ENCODE data around the gene COA8. TPM values are rescaled to one million over a fixed set of nuclear protein-coding genes. Genes with fewer than 3 reads are reported as not detected.

Gene COA8
- total and polyA plus RNA-seq, 4 donors, result 30.6 to 59.8 (median 39.5) TPM

DNA sequence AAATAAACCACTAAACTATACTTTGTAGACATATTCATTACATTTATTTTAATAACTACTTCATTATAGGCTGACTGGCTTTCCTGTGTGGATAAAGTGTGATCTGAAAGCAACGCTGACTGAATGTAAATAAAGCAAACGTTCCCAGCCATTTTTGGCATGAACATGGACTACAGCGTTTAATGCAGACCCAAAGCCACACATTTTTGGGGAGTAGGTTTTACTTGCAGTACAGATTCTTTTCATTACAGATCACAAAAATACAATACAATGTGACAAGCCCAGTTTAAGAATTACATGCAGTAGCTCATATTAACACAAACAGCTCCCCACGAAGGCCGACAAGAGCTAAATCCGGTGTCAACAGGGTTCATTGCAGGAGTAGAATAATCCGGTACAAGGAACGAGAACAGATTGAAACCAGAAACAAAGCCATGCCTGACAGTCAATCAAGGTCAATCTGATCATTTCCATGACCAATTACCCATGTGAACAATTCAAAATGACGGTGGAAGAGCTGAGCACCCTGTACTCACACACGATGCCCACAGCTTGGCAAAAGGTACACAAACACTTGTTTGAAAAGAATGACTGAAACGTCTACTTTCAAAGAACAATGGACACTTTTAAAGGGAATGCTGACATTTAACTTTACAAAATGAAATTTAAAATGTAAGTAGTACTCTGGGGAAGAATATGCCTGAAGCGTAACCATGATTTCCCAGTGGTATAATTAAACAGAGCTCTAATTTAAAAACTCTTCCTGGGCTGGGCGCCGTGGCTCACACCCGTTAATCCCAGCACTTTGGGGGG lies 5.6 kb upstream of the COA8 start:
- peak overlapping the region in 1 of 2 donors; percentile 11 for H3K9ac ChIP-seq (ENCODE audit: insufficient read depth in 1 of 2, low read length in 2 of 2)
- peaks cover 9 to 30% (median 11%) of the 10 kb centered on the region in 5 donors for H3K4me1 ChIP-seq (ENCODE audit: control insufficient read depth in 5 of 5, insufficient read depth in 5 of 5, low read length in 5 of 5)
- 64 to 75% methylated on average over 15 of the region's 15 CpGs for WGBS, 2 donors
- peaks cover 5 to 17% (median 13%) of the 10 kb centered on the region in 4 donors for H3K36me3 ChIP-seq (ENCODE audit: control insufficient read depth in 4 of 4, insufficient read depth in 4 of 4, low read length in 4 of 4)
- no peaks in the 10 kb centered on the region for H3K27me3 ChIP-seq (ENCODE audit: control insufficient read depth in 3 of 3, insufficient read depth in 3 of 3, low read length in 2 of 3)
- H3K9me3 ChIP-seq (ENCODE audit: control insufficient read depth in 4 of 4, insufficient read depth in 3 of 4, low read length in 3 of 4), result no peaks in the 10 kb centered on the region
- TF ChIP-seq, protein P1, sequence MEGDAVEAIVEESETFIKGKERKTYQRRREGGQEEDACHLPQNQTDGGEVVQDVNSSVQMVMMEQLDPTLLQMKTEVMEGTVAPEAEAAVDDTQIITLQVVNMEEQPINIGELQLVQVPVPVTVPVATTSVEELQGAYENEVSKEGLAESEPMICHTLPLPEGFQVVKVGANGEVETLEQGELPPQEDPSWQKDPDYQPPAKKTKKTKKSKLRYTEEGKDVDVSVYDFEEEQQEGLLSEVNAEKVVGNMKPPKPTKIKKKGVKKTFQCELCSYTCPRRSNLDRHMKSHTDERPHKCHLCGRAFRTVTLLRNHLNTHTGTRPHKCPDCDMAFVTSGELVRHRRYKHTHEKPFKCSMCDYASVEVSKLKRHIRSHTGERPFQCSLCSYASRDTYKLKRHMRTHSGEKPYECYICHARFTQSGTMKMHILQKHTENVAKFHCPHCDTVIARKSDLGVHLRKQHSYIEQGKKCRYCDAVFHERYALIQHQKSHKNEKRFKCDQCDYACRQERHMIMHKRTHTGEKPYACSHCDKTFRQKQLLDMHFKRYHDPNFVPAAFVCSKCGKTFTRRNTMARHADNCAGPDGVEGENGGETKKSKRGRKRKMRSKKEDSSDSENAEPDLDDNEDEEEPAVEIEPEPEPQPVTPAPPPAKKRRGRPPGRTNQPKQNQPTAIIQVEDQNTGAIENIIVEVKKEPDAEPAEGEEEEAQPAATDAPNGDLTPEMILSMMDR (IDR thresholded peaks at IDR 0.05; ENCODE audit: control extremely low read depth, extremely low read depth), result no peak
- DNase-seq (peak in 2 of 3 donors; percentile 63 to 74), ATAC-seq (ENCODE audit: insufficient read depth, low FRiP score) (no peak)
- no peak overlapping the region for H3K4me3 ChIP-seq
- H3K27ac ChIP-seq (ENCODE audit: low read depth in 1 of 2, low read length in 1 of 2), result no peak overlapping the region

DNA sequence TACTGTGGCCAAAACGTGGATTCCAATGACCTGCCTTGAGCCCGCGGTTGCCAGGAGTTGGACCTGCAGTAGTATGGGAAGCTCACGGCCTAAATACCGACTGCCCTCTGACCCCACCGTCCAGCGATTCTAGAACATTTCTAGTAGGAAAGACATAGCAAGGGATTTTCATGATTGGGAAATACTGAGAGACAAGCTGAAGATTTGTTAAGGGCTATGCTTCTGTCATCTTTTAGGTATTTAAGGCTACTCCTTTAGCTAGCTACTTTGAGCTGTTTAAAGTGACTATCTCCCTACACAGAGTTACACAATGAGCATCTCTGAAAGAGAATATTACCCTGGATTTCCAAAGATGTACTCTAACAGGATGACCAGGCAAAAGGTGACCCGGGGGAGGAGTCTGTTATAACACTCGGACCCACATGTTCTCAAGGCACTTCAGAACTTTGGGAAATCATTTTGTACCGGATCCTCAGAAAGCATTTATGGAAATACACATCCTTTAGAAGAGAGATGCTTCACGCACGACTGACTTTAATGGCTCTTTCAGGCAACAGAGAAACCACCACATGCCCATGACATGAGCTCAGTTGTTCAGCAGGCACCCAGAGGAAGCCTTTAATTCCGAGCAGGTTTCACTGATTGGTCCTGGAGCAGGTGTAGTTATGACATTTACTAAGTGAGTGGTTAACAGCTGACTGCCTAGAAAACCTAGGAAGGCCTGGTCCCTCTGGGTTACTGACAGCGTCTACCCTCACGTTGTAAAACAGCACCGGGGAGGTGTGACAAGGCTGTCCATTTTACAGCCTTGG lies 4.5 kb upstream of the COA8 start:
- DNase-seq, result no peak
- H3K27ac ChIP-seq (ENCODE audit: low read depth in 1 of 2, low read length in 1 of 2), result no peak overlapping the region
- H3K4me3 ChIP-seq, result no peak overlapping the region
- 87 to 92% methylated on average over 16 of the region's 16 CpGs for WGBS, 2 donors
- ATAC-seq (ENCODE audit: insufficient read depth, low FRiP score), result no peak
- H3K27me3 ChIP-seq (ENCODE audit: control insufficient read depth in 3 of 3, insufficient read depth in 3 of 3, low read length in 2 of 3), result no peaks in the 10 kb centered on the region
- peak overlapping the region in 1 of 2 donors; percentile 11 for H3K9ac ChIP-seq (ENCODE audit: insufficient read depth in 1 of 2, low read length in 2 of 2)
- TF ChIP-seq, protein P1 (IDR thresholded peaks at IDR 0.05; ENCODE audit: control extremely low read depth, extremely low read depth), result no peak
- peaks cover 5 to 17% (median 13%) of the 10 kb centered on the region in 4 donors for H3K36me3 ChIP-seq (ENCODE audit: control insufficient read depth in 4 of 4, insufficient read depth in 4 of 4, low read length in 4 of 4)
- peaks cover 7 to 30% (median 11%) of the 10 kb centered on the region in 5 donors for H3K4me1 ChIP-seq (ENCODE audit: control insufficient read depth in 5 of 5, insufficient read depth in 5 of 5, low read length in 5 of 5)
- H3K9me3 ChIP-seq (ENCODE audit: control insufficient read depth in 4 of 4, insufficient read depth in 3 of 4, low read length in 3 of 4), result no peaks in the 10 kb centered on the region

DNA sequence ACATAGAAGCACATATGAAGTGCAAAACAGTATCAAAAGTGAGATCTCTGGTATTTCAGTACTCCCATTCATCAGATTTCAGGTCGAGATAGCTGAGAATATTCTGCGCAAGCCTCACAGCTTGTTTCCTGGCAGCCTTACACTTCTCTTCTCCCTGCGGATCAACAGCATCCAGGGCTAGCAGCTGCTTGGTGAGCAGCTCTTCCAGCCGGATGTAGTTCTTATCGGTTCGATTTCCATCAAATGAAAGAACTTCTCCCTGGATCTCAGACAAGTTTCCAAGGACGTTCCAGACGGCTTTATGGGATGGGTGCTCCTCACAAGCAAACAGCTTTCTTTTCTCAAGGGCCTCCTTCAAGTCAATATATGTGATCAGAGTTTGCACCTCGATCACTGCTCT lies 3.0 kb upstream of the COA8 start:
- H3K36me3 ChIP-seq (ENCODE audit: control insufficient read depth in 4 of 4, insufficient read depth in 4 of 4, low read length in 4 of 4), result peaks cover 5 to 17% (median 13%) of the 10 kb centered on the region in 4 donors
- DNase-seq (no peak), ATAC-seq (ENCODE audit: insufficient read depth, low FRiP score) (no peak)
- 83 to 86% methylated on average over 9 of the region's 9 CpGs for WGBS, 2 donors
- H3K9me3 ChIP-seq (ENCODE audit: control insufficient read depth in 4 of 4, insufficient read depth in 3 of 4, low read length in 3 of 4), result no peaks in the 10 kb centered on the region
- no peak overlapping the region for H3K4me3 ChIP-seq
- H3K9ac ChIP-seq (ENCODE audit: insufficient read depth in 1 of 2, low read length in 2 of 2), result no peak overlapping the region
- no peak overlapping the region for H3K27ac ChIP-seq (ENCODE audit: low read depth in 1 of 2, low read length in 1 of 2)
- no peaks in the 10 kb centered on the region for H3K27me3 ChIP-seq (ENCODE audit: control insufficient read depth in 3 of 3, insufficient read depth in 3 of 3, low read length in 2 of 3)
- peaks cover 9 to 41% (median 11%) of the 10 kb centered on the region in 5 donors for H3K4me1 ChIP-seq (ENCODE audit: control insufficient read depth in 5 of 5, insufficient read depth in 5 of 5, low read length in 5 of 5)
- TF ChIP-seq, protein P1 (IDR thresholded peaks at IDR 0.05; ENCODE audit: control extremely low read depth, extremely low read depth), result no peak

Data from lung (tissue), 12 donors.